Testis (tissue), 3 donors: ENCODE results near the gene SERPINA12. TPM values are rescaled to one million over a fixed set of nuclear protein-coding genes. Genes with fewer than 3 reads are reported as not detected.

Experiments
- DNase-seq: peaks from one replicate; pipeline ENCODE4 v3.0.0-alpha.2; 2019
- H3K27ac ChIP-seq, 2 donors: fragments of 200-600 bp; sonication (generic); one replicate each; pipeline ENCODE4 v1.5.1; 2019
- H3K27me3 ChIP-seq: fragments of 200-600 bp; sonication (generic); one replicate; pipeline ENCODE4 v1.5.1; 2019
- H3K36me3 ChIP-seq: fragments of 200-600 bp; sonication (generic); one replicate; pipeline ENCODE4 v1.5.1; 2017; ENCODE audit warnings: low read depth; ENCODE audit errors: missing control alignments
- H3K4me1 ChIP-seq: fragments of 200-600 bp; sonication (generic); one replicate; pipeline ENCODE4 v1.5.1; 2019
- H3K4me3 ChIP-seq, 2 donors: fragments of 200-600 bp; sonication (generic); one replicate each; pipeline ENCODE4 v1.5.1; 2017 to 2019
- H3K9me3 ChIP-seq: fragments of 200-600 bp; sonication (generic); one replicate; pipeline ENCODE4 v1.5.1; 2017
- POLR2A ChIP-seq: fragments of 450-650 bp; IDR thresholded peaks from one replicate; pipeline ENCODE4 v1.6.1; 2017; ENCODE audit warnings: antibody characterized with exemption, mild to moderate bottlenecking, moderate library complexity
- WGBS, 2 donors: methylation state at CpG; one replicate each; pipeline ENCODE4 v1.1.5; 2018; 5-methylcytosine and 5-hydroxymethylcytosine counted together
- intact Hi-C: fragments of 100-400 bp; cut with DNase I; formaldehyde crosslinking; loops from one replicate; pipeline ENCODE4 v1.15.1; 2023; ENCODE audit warnings: low total_unique reads
- polyA plus RNA-seq: library from polyadenylated mRNA; stranded (reverse); fragments of 350-450 nt; fragmentation: Illumina TruSeq; extraction: RNeasy Lipid Tissue Mini Kit (QIAGEN cat#74804); gene quantifications from one replicate; pipeline ENCODE4 v1.2.3, GENCODE V29; 2014; ENCODE audit warnings: low read depth, low replicate concordance; ENCODE audit not compliant: insufficient read depth
- total RNA-seq, 2 donors: library from RNA; depleted of rRNA; stranded (reverse); fragments of >200 nt; gene quantifications; one replicate each; pipeline ENCODE4 v1.2.3, GENCODE V29; 2016
- TF ChIP-seq, protein P1 (sequence below), 3 experiments: fragments of 450-650 bp in 2 of 3; fragments of 200-600 bp in 1 of 3; sonication (generic) in 1 of 3; IDR thresholded peaks; one replicate each; pipeline ENCODE4 v1.5.1; 2016 to 2019; ENCODE audit warnings: antibody characterized with exemption in 3 of 3, mild to moderate bottlenecking in 2 of 3, moderate library complexity in 1 of 3

SERPINA12 gene
- total and polyA plus RNA-seq, 3 donors from 2014 or later: 0.25 to 0.47 TPM; not detected in 1

DNA sequence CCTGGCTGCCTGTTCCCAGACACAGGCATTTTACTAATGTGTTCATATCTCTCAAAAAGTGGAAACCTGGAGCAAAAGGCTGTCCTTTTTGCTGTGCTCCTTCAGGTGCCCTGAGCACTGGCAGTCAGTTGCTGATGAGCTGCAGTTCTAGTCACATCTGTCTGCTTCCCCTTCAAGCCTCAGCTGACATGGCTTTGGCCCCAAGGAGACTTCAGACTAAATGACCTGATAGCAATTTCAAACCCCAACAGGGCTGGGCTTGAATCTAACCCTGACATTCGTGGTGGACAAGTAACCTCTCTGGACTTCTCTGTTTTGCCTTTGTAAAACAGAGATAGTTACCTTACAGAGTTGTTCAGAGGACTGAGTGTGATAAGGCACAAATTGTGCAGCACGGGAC lies 39.0 kb downstream of the SERPINA12 start:
- DNase-seq: no peak
- H3K4me1 ChIP-seq: no peaks in the 10 kb centered on the region

DNA sequence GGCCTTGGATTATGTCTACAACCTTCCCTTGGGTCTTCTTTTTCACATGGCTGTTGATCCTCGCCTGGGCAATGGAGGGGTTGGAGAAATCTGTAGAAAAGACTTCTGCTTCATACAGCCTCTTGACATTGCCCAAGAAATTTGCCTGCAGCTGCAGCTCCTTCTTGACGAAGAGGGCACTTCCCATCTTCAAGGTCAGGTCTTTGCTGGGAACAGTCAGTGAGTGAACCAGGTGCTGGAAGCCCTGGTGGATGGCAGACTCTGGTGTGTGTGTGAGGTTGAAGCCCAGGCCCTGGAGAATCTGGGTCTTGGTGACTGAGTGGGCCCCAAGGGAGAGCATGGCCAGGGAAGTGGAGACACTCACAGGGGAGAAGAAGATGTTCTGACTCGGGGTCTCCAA lies 40.0 kb downstream of the SERPINA12 start:
- intact Hi-C loops: no loop called here
- H3K27me3 ChIP-seq: no peaks in the 10 kb centered on the region
- no peak overlapping the region for H3K4me3 ChIP-seq
- H3K4me1 ChIP-seq: no peaks in the 10 kb centered on the region
- H3K27ac ChIP-seq: no peak overlapping the region
- H3K9me3 ChIP-seq: no peaks in the 10 kb centered on the region
- TF ChIP-seq, protein P1, sequence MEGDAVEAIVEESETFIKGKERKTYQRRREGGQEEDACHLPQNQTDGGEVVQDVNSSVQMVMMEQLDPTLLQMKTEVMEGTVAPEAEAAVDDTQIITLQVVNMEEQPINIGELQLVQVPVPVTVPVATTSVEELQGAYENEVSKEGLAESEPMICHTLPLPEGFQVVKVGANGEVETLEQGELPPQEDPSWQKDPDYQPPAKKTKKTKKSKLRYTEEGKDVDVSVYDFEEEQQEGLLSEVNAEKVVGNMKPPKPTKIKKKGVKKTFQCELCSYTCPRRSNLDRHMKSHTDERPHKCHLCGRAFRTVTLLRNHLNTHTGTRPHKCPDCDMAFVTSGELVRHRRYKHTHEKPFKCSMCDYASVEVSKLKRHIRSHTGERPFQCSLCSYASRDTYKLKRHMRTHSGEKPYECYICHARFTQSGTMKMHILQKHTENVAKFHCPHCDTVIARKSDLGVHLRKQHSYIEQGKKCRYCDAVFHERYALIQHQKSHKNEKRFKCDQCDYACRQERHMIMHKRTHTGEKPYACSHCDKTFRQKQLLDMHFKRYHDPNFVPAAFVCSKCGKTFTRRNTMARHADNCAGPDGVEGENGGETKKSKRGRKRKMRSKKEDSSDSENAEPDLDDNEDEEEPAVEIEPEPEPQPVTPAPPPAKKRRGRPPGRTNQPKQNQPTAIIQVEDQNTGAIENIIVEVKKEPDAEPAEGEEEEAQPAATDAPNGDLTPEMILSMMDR (IDR thresholded peaks at IDR 0.05): no peak
- no peak for TF ChIP-seq POLR2A
- no peaks in the 10 kb centered on the region for H3K36me3 ChIP-seq
- 80 to 87% methylated on average over 3 of the region's 3 CpGs for WGBS, 2 donors
- no peak for DNase-seq

More for the DNA sequence above, 39.0 kb downstream of the SERPINA12 start:
- no peak overlapping the region for H3K4me3 ChIP-seq
- 78% methylated on average over 2 of the region's 2 CpGs for WGBS, 2 donors
- H3K27me3 ChIP-seq: no peaks in the 10 kb centered on the region
- no peaks in the 10 kb centered on the region for H3K9me3 ChIP-seq
- no peaks in the 10 kb centered on the region for H3K36me3 ChIP-seq
- TF ChIP-seq POLR2A: no peak
- TF ChIP-seq, protein P1 (IDR thresholded peaks at IDR 0.05): no peak
- no peak overlapping the region for H3K27ac ChIP-seq
- intact Hi-C loops: no loop called here

DNA sequence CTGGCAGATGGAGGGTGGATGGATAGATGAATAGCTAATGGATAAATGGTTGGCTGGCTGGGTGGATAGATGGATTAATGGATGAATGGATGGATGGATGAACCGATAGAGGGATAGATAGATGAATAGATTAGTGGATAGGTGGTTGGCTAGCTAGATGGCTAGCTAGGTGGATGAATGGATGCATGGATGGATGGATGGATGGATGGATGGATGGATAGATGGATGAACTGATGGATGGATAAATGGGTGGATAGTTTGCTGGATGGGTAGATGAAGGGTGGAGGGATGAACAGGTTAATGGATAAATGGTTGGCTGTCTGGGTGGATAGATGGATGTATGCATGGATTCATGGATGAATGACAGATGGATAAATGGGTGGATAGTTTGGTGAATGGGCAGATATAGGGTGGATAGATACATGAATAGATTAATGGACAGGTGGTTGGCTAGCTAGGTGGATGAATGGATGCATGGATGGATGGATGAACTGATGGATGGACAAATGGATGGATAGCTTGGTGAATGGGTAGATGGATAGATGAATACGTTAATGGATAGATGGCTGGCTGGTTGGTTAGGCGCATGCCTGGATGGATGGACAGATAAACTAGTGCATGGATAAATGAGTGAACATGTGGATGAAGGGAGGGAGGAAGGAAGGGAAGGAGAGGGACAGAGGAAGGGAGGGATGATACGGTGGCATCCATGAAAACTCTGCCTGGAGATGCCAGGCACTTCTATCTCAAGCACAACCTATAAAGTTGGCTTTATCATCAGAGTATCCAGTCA lies 41.3 kb downstream of the SERPINA12 start:
- intact Hi-C loops: no loop called here
- no peaks in the 10 kb centered on the region for H3K9me3 ChIP-seq
- H3K36me3 ChIP-seq: no peaks in the 10 kb centered on the region
- H3K4me3 ChIP-seq: no peak overlapping the region
- no peaks in the 10 kb centered on the region for H3K4me1 ChIP-seq
- no peak for DNase-seq
- WGBS, 2 donors: 90 to 92% methylated on average over 4 of the region's 4 CpGs
- H3K27ac ChIP-seq: no peak overlapping the region
- H3K27me3 ChIP-seq: no peaks in the 10 kb centered on the region
- TF ChIP-seq, protein P1 (IDR thresholded peaks at IDR 0.05): no peak
- TF ChIP-seq POLR2A: no peak

DNA sequence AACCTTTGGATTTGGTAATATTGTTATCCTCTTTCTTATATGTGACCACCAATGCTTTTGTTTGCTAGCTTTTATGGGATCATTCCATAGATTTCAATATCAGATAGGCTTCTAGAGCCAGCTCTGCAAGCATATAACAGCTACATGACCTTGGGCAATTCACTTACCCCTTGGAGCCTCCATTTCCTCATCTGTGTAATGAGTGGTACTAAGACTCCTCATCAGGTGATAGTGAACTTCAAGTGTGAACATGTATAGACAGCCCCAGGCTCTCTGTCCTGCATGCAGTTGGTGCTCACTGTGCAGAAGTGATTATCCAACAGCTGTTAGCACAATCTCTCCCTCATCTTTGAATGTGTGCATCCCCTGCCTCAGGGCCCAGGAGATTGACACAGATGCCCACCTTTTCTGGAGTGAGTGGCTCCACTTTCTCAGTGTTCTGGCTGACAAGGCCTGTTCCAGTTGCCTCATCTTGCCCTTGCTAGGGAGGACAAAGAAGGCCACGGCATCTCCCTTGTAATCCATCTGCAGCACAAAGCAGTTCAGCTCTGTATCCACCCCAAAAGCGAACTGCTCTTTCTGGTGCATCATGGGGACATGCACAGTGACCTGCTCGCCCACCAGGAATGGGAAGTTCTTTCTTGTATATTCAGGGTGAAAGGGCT lies 42.4 kb downstream of the SERPINA12 start:
- H3K4me3 ChIP-seq: no peak overlapping the region
- TF ChIP-seq, protein P1 (IDR thresholded peaks at IDR 0.05): no peak
- TF ChIP-seq POLR2A: no peak
- 78 to 79% methylated on average over 3 of the region's 3 CpGs for WGBS, 2 donors
- H3K27ac ChIP-seq: no peak overlapping the region
- no peaks in the 10 kb centered on the region for H3K36me3 ChIP-seq
- no peaks in the 10 kb centered on the region for H3K27me3 ChIP-seq
- H3K4me1 ChIP-seq: no peaks in the 10 kb centered on the region
- DNase-seq: no peak
- intact Hi-C loops: no loop called here
- no peaks in the 10 kb centered on the region for H3K9me3 ChIP-seq
